SK-N-SH (cell line): ENCODE results near the gene ALKBH1. TPM values are rescaled to one million over a fixed set of nuclear protein-coding genes. Genes with fewer than 3 reads are reported as not detected.

Experiments
- CTCF ChIA-PET: fragments of 300-600, 350-600 bp; formaldehyde crosslinking; extraction: SDS; loops from one replicate; lab custom pipeline; 2021; lab: Yijun Ruan, JAX
- POLR2A ChIA-PET: fragments of 350-600 bp; sonication (Branson Sonifier 250); formaldehyde crosslinking; extraction: SDS; loops from one replicate; lab custom pipeline; 2020; ENCODE audit warnings: antibody characterized with exemption, inconsistent platforms; lab: Yijun Ruan, JAX
- DNase-seq: peaks from one replicate; pipeline ENCODE4 v3.0.0; 2012
- H2AFZ ChIP-seq: fragments of 200-600 bp; sonication (generic); 2 replicates; pipeline ENCODE4 v1.8.1; 2016; ENCODE audit warnings: antibody characterized with exemption, mild to moderate bottlenecking, low read depth
- H3F3A ChIP-seq: fragments of 200-600 bp; sonication (generic); replicated peaks from 2 replicates; pipeline ENCODE3; 2016; ENCODE audit warnings: antibody characterized with exemption, mild to moderate bottlenecking; ENCODE audit not compliant: insufficient read depth
- H3K27ac ChIP-seq, 2 experiments: fragments of 200-500 bp in 1 of 2; fragments of 200-600 bp in 1 of 2; sonication (Bioruptor generic) in 1 of 2; sonication (generic), shearing (Covaris generic) in 1 of 2; 2 replicates each; pipeline versions ENCODE4 v1.5.1 to v1.6.1; 2014 to 2016; ENCODE audit warnings: low read depth in 2 of 2, inconsistent platforms in 1 of 2, low read length in 1 of 2, mild to moderate bottlenecking in 1 of 2, mixed read lengths in 1 of 2
- H3K27me3 ChIP-seq: fragments of 200-600 bp; sonication (generic), shearing (Covaris generic); 2 replicates; pipeline ENCODE4 v1.6.1; 2016; ENCODE audit warnings: mixed run types; ENCODE audit not compliant: insufficient read depth
- H3K36me3 ChIP-seq, 2 experiments: fragments of 200-500 bp in 1 of 2; fragments of 200-600 bp in 1 of 2; sonication (Bioruptor generic) in 1 of 2; sonication (generic) in 1 of 2; replicated peaks in 1 of 2; 2 replicates each; pipeline versions ENCODE3 to v1.5.1; 2014 to 2016; ENCODE audit warnings: low read length in 1 of 2, mild to moderate bottlenecking in 1 of 2; ENCODE audit not compliant: insufficient read depth in 2 of 2, control insufficient read depth in 1 of 2
- H3K4me1 ChIP-seq, 2 experiments: fragments of 200-500 bp in 1 of 2; fragments of 200-600 bp in 1 of 2; sonication (Bioruptor generic) in 1 of 2; sonication (generic), shearing (Covaris generic) in 1 of 2; 2 replicates each; pipeline versions ENCODE4 v1.5.1 to v1.6.1; 2014 to 2016; ENCODE audit warnings: low read depth in 1 of 2, low read length in 1 of 2, mixed run types in 1 of 2; ENCODE audit not compliant: insufficient read depth in 2 of 2, control insufficient read depth in 1 of 2
- H3K4me2 ChIP-seq: fragments of 200-600 bp; sonication (generic), shearing (Covaris generic); 2 replicates; pipeline ENCODE4 v1.6.1; 2017; ENCODE audit warnings: mixed run types
- H3K4me3 ChIP-seq, 2 experiments: fragments of 200-500 bp in 1 of 2; fragments of 200-600 bp in 1 of 2; sonication (Bioruptor generic) in 1 of 2; sonication (generic), shearing (Covaris generic) in 1 of 2; 2 replicates each; pipeline versions ENCODE4 v1.5.1 to v1.8.1; 2014 to 2016; ENCODE audit warnings: low read depth in 2 of 2, inconsistent platforms in 1 of 2, low read length in 1 of 2, mild to moderate bottlenecking in 1 of 2, mixed read lengths in 1 of 2, moderate library complexity in 1 of 2
- H3K79me2 ChIP-seq: fragments of 200-600 bp; sonication (generic); 2 replicates; pipeline ENCODE4 v1.8.1; 2017; ENCODE audit warnings: mild to moderate bottlenecking; ENCODE audit not compliant: insufficient read depth
- H3K9ac ChIP-seq: fragments of 200-600 bp; sonication (generic); 2 replicates; pipeline ENCODE4 v1.6.1; 2017; ENCODE audit warnings: mixed run types
- H3K9me2 ChIP-seq: fragments of 200-600 bp; sonication (generic); 2 replicates; pipeline ENCODE4 v1.6.1; 2017; ENCODE audit warnings: mixed run types
- H3K9me3 ChIP-seq: fragments of 200-600 bp; sonication (generic); 2 replicates; pipeline ENCODE4 v1.6.1; 2017; ENCODE audit warnings: mixed run types, mild to moderate bottlenecking, moderate library complexity
- H4K20me1 ChIP-seq: fragments of 200-600 bp; sonication (generic); 2 replicates; pipeline ENCODE4 v1.6.1; 2017; ENCODE audit warnings: mild to moderate bottlenecking, mixed run types; ENCODE audit not compliant: insufficient read depth
- CHD2 ChIP-seq: fragments of 150-350 bp; IDR thresholded peaks from 2 replicates; pipeline ENCODE4 v1.6.1; 2018; ENCODE audit warnings: low read length; ENCODE audit not compliant: partially characterized antibody
- ELF1 ChIP-seq: IDR thresholded peaks from 2 replicates; pipeline ENCODE4 v1.4.0; 2012
- FOSL2 ChIP-seq: IDR thresholded peaks from 2 replicates; pipeline ENCODE4 v1.4.0; 2012; ENCODE audit warnings: low read depth, mild to moderate bottlenecking, moderate library complexity, borderline replicate concordance
- GABPA ChIP-seq: IDR thresholded peaks from 2 replicates; pipeline ENCODE4 v1.4.0; 2012; ENCODE audit warnings: low read depth, mild to moderate bottlenecking
- GATA2 ChIP-seq: sonication (generic); formaldehyde crosslinking; IDR thresholded peaks from 2 replicates; pipeline ENCODE4 v1.5.0; 2020; ENCODE audit warnings: mild to moderate bottlenecking, missing genetic modification reagents
- IRF3 ChIP-seq: fragments of 150-350 bp; IDR thresholded peaks from 2 replicates; pipeline ENCODE4 v1.6.1; 2016; ENCODE audit warnings: mild to moderate bottlenecking, low read depth, low read length
- JUND ChIP-seq: IDR thresholded peaks from 2 replicates; pipeline ENCODE4 v1.4.0; 2012
- MAX ChIP-seq: IDR thresholded peaks from 2 replicates; pipeline ENCODE4 v1.4.0; 2012; ENCODE audit warnings: low read depth
- MEF2A ChIP-seq: IDR thresholded peaks from 2 replicates; pipeline ENCODE4 v1.4.0; 2012; ENCODE audit warnings: low read depth, borderline replicate concordance
- MXI1 ChIP-seq: IDR thresholded peaks from 2 replicates; pipeline ENCODE4 v1.6.1; 2012; ENCODE audit warnings: mild to moderate bottlenecking, low read depth, low read length, improper control_type of control experiment
- NFIC ChIP-seq: IDR thresholded peaks from 2 replicates; pipeline ENCODE4 v1.4.0; 2012; ENCODE audit warnings: borderline replicate concordance
- NRF1 ChIP-seq: IDR thresholded peaks from 2 replicates; pipeline ENCODE4 v1.6.1; 2012; ENCODE audit warnings: low read depth, mild to moderate bottlenecking, low read length
- PBX3 ChIP-seq: IDR thresholded peaks from 2 replicates; pipeline ENCODE4; 2012
- POLR2AphosphoS5 ChIP-seq: IDR thresholded peaks from 2 replicates; pipeline ENCODE4 v1.6.1; 2012; ENCODE audit warnings: low read depth, low read length
- RAD21 ChIP-seq: IDR thresholded peaks from 2 replicates; pipeline ENCODE4 v1.6.1; 2012; ENCODE audit warnings: mild to moderate bottlenecking, low read length
- RFX5 ChIP-seq: IDR thresholded peaks from 2 replicates; pipeline ENCODE4 v1.6.1; 2012; ENCODE audit warnings: mild to moderate bottlenecking, improper control_type of control experiment, low read length
- RXRA ChIP-seq: IDR thresholded peaks from 2 replicates; pipeline ENCODE4 v1.4.0; 2012; ENCODE audit warnings: low read depth, mild to moderate bottlenecking, borderline replicate concordance
- TAF1 ChIP-seq: IDR thresholded peaks from 2 replicates; pipeline ENCODE4 v1.6.1; 2012; ENCODE audit warnings: low read depth, mild to moderate bottlenecking, low read length, moderate library complexity, borderline replicate concordance
- TCF12 ChIP-seq: IDR thresholded peaks from 2 replicates; pipeline ENCODE4 v1.4.0; 2012
- TEAD4 ChIP-seq: IDR thresholded peaks from 2 replicates; pipeline ENCODE4 v1.4.0; 2012; ENCODE audit warnings: mild to moderate bottlenecking, borderline replicate concordance; ENCODE audit not compliant: insufficient read depth
- USF1 ChIP-seq: IDR thresholded peaks from 2 replicates; pipeline ENCODE4 v1.4.0; 2012; ENCODE audit warnings: low read depth, borderline replicate concordance
- YY1 ChIP-seq: IDR thresholded peaks from 2 replicates; pipeline ENCODE4 v1.4.0; 2012; ENCODE audit warnings: low read depth, mild to moderate bottlenecking
- WGBS: methylation state at CpG from one replicate; pipeline ENCODE4 v1.1.6; 2017; ENCODE audit warnings: low lambda C conversion rate; 5-methylcytosine and 5-hydroxymethylcytosine counted together
- polyA plus RNA-seq, 3 experiments: library from polyadenylated mRNA; depleted of rRNA; stranded (reverse); fragments of >200 nt; gene quantifications; 2 replicates each; pipeline ENCODE4 v1.2.3, GENCODE V29; 2012

ALKBH1 gene
- polyA plus RNA-seq, 1 of the 3 experiments (the other 2 are of a cell fraction) = 10.7 TPM

GRCh38 chr14:77709412-77709811, 1.6 kb upstream of the ALKBH1 start:
- WGBS = 46% methylated on average over 3 of the region's 3 CpGs
- POLR2A ChIA-PET = interaction anchor here (0.6 kb wide), 1 partner anchor 51 kb away, joined by 3 read pairs; no protein-coding TSS in a partner anchor

GRCh38 chr14:77708749-77709148, 926 bp upstream of the ALKBH1 start:
- Histone ChIP-seq H3K9me3 (no peaks in the 10 kb centered on the region), H3K36me3 (peaks cover 36 to 38% of the 10 kb centered on the region in 2 experiments), H3K9me2 (no peaks in the 10 kb centered on the region), H3K27me3 (no peaks in the 10 kb centered on the region), H2AFZ (no peak overlapping the region), H3K4me1 (peaks cover 17 to 19% of the 10 kb centered on the region in 2 experiments; a peak in 3 of 4 replicates), H3F3A (peaks cover 11% of the 10 kb centered on the region), H3K4me2 (peak overlapping the region; percentile 95), H3K27ac (no peak overlapping the region; a peak in 2 of 4 replicates), H3K79me2 (peaks cover 95% of the 10 kb centered on the region), H3K4me3 (peak overlapping the region; percentile 86 to 96), H4K20me1 (peaks cover 13% of the 10 kb centered on the region; the same call in 1 of the 2 replicates), H3K9ac (peak overlapping the region; percentile 78)
- CTCF ChIA-PET = interaction anchor here (0.6 to 3.2 kb wide), 5 partner anchors 10 to 249 kb away, joined by 3 to 10 read pairs (median 8); no protein-coding TSS in a partner anchor
- no peak for DNase-seq
- 3% methylated on average over 7 of the region's 7 CpGs for WGBS
- POLR2A ChIA-PET = interaction anchor here (0.8 to 1.4 kb wide), 2 partner anchors 91 to 332 kb away, joined by 3 read pairs; partner anchors contain the start of genes ADCK1 and TMED8
- TF ChIP-seq PBX3 (no peak), JUND (no peak), MAX (no peak), MEF2A (no peak), IRF3 (no peak), RFX5 (no peak), MXI1 (no peak), GATA2 (CRISPR knock-in tag) (no peak), TAF1 (no peak), RAD21 (no peak), CHD2 (no peak), USF1 (no peak), NRF1 (no peak), TEAD4 (no peak), NFIC (no peak)

More at GRCh38 chr14:77709412-77709811, 1.6 kb upstream of the ALKBH1 start:
- DNase-seq = no peak
- Histone ChIP-seq H2AFZ (no peak overlapping the region), H3K4me3 (peak overlapping the region; percentile 86 to 96), H3K27ac (no peak overlapping the region), H3K27me3 (no peaks in the 10 kb centered on the region), H3K9me3 (no peaks in the 10 kb centered on the region), H3K9ac (peak overlapping the region; percentile 78; the same call in 1 of the 2 replicates), H3K36me3 (peaks cover 32 to 37% of the 10 kb centered on the region in 2 experiments), H4K20me1 (peaks cover 13% of the 10 kb centered on the region; the same call in 1 of the 2 replicates), H3K9me2 (no peaks in the 10 kb centered on the region)
- CTCF ChIA-PET = interaction anchor here (3.2 kb wide), 1 partner anchor 55 kb away, joined by 10 read pairs; no protein-coding TSS in a partner anchor
- TF ChIP-seq MEF2A (no peak), YY1 (no peak), MXI1 (no peak), MAX (no peak), TCF12 (no peak), CHD2 (no peak), RXRA (no peak), RAD21 (no peak), PBX3 (no peak), FOSL2 (no peak), ELF1 (no peak), GABPA (no peak), POLR2AphosphoS5 (no peak)
- TF ChIP-seq, all 33 proteins: peak for 0
- peaks cover 17 to 19% of the 10 kb centered on the region in 2 experiments; a peak in 3 of 4 replicates for H3K4me1 ChIP-seq
- H3F3A ChIP-seq = peaks cover 11% of the 10 kb centered on the region
- peak overlapping the region; percentile 95 for H3K4me2 ChIP-seq
- peaks cover 95% of the 10 kb centered on the region for H3K79me2 ChIP-seq
